HL-60 (cell line): ENCODE results near the gene ZNF697.
"Not testable (repeated sequence)": the region's sequence is repeated elsewhere in the genome, so short reads cannot be mapped to it uniquely, and the experiment has no call there.

Source experiments
- DNase-seq, 2 experiments: peaks; one replicate each; pipeline ENCODE4 v3.0.0-alpha.2; 2010 to 2020; ENCODE audit warnings: low read depth in 1 of 2, low spot score in 1 of 2
- H3K27ac ChIP-seq: fragments of 250-450 bp; sonication (Bioruptor Pico); replicated peaks from 2 replicates; pipeline ENCODE4 v1.5.1; 2020; ENCODE audit warnings: mild to moderate bottlenecking, moderate library complexity
- H3K27me3 ChIP-seq: fragments of 250-450 bp; sonication (Bioruptor Pico); 2 replicates; pipeline ENCODE4 v1.5.1; 2021; ENCODE audit warnings: mild to moderate bottlenecking, moderate library complexity; ENCODE audit not compliant: insufficient read depth, poor library complexity, severe bottlenecking
- H3K4me3 ChIP-seq: replicated peaks from 2 replicates; pipeline ENCODE4 v1.5.1; 2011; ENCODE audit warnings: mild to moderate bottlenecking, control low read depth, low read length; ENCODE audit not compliant: insufficient read depth
- CTCF ChIP-seq: IDR thresholded peaks from one replicate; pipeline ENCODE4 v1.5.1; 2011; ENCODE audit warnings: low read length, control low read depth, inconsistent platforms; ENCODE audit not compliant: insufficient read depth
- GABPA ChIP-seq: IDR thresholded peaks from 2 replicates; pipeline ENCODE4 v1.6.1; 2012; ENCODE audit warnings: low read depth
- POLR2AphosphoS5 ChIP-seq: IDR thresholded peaks from 2 replicates; pipeline ENCODE4 v1.6.1; 2012; ENCODE audit warnings: low read depth
- REST ChIP-seq: IDR thresholded peaks from 2 replicates; pipeline ENCODE4 v1.6.1; 2012; ENCODE audit warnings: low read depth; ENCODE audit not compliant: insufficient replicate concordance
- SPI1 ChIP-seq: IDR thresholded peaks from 2 replicates; pipeline ENCODE4 v1.6.1; 2012; ENCODE audit warnings: low read depth, mild to moderate bottlenecking, borderline replicate concordance
- long read RNA-seq: library from polyadenylated mRNA; unstranded; transcript quantifications from one replicate; pipeline ENCODE4 v2.0.0, GENCODE V29; 2020

The ZNF697 gene
- long read RNA-seq: 0 reads

DNA sequence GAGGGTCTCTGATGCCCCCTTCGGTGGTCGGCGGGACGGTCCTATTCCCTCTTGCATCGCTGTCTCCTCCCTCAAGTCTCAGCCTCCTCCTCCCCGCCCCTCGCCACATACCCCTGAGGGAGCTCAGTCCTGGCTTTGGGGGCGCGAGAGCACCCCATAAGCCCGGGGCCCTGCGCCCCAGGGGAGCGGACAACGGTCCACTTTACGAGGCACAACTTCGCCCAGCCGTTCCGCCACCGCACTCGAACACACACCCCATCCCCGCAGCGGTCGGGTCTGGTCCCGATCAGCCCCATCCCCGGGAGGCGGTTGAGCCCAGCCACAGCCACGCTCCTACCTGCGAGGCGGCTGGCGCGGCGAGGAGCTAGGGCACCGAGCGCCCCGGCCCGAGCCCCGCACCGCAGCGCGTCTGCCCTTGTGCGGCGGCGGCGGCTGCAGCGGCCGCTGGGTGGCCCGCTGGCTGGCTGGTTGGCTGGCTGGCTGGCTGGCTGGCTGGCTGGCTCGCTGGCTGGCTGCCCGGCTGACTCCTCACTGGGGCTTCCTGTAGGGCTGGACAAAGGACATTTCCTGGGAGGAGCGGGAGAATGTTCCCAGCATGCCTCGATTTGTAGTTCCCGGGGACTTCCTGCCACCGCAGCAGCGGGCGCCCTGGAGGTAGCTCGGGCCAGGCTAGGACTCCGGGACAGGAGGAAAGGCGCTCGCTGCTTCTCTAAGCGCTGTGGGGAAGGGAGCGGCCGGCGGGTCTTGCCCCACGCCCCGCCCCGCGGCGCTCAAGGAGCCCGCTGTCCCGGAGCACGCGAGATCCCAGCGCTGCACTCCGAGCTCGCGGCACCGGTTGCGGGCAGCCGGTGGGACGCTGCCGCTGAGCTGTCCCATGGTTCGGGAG, at the start of gene ZNF697:
ZNF697 (minus strand) TSS at position 533 of the 886 bp plus-strand sequence. CDS start 22,166 bp downstream, outside the sequence.
- Histone ChIP-seq H3K27ac (peak within 1 kb of the TSS; percentile 28; the same call in 1 of the 2 replicates), H3K4me3 (peak within 1 kb of the TSS; percentile 61), H3K27me3 (peaks cover 16% of the 10 kb centered on the region)
- TF ChIP-seq SPI1: no peak
- TF ChIP-seq GABPA: peak; percentile 61
- peak; percentile 87 to 93 for DNase-seq

DNA sequence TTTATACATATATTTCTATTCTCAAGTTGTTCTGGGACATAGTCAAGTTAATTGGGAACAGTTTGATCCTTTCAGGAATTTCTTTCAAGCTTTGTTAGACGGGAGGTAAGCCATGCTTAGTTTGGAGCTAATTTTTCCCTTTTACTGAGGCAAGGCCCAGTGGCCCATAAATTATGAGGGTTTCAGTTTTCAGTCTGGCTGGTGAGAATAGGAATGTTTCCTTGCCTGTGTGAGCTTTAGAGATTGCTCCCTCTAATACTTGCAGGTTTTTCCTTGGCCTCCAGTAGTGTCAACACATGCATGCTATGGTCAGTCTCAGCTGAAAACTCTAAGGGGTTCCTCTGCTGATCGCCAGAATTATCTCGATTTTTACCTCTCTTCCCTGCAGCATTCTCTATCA, 49.5 kb upstream of the ZNF697 start:
- TF ChIP-seq POLR2AphosphoS5 (no peak), GABPA (no peak), CTCF (no peak), SPI1 (no peak), REST (no peak)
- Histone ChIP-seq H3K27me3 (no peaks in the 10 kb centered on the region), H3K4me3 (no peak overlapping the region), H3K27ac (no peak overlapping the region)
- no peak for DNase-seq

DNA sequence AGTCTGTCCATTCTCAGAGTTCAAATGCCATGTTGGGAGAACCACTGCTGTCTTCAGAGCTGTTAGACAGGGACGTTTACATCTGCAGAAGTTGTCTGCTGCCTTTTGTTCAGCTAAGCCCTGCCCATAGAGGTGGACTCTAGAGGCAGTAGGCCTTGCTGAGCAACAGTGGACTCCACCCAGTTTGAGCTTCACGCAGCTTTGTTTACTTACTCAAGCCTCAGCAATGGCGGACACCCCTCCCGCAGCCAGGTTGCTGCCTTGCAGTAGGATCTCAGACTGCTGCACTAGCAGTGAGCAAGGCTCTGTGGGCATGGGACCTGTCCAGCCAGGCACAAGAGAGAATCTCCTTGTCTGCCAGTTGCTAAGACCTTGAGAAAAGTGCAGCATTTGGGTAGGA, 48.8 kb upstream of the ZNF697 start:
- not testable (repeated sequence) for H3K27me3 ChIP-seq, DNase-seq, H3K27ac ChIP-seq, H3K4me3 ChIP-seq

DNA sequence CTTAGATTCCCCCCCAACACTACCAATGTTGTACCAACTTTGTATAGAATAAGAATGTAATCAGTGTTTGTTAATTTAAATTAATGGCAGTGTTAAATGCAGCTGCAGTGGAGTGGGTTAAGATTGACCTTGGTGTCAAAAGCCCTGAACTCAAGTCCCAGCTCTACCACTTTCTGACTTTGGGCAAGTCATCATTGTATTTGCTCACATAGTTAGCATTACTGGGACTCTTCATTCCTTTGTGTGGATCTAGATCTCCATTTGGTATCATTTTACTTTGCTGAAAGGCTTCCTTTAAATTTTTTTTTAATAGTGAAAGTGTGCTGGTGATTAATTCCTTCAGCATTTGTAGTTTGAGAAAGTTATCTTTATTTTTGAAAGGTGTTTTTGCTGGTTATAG, 41.4 kb upstream of the ZNF697 start:
- no peak overlapping the region for H3K27ac ChIP-seq
- H3K27me3 ChIP-seq: no peaks in the 10 kb centered on the region
- TF ChIP-seq SPI1: no peak
- TF ChIP-seq GABPA: no peak
- no peak overlapping the region for H3K4me3 ChIP-seq
- no peak for DNase-seq

GRCh38 chr1:119688810-119689209, 40.7 kb upstream of the ZNF697 start:
- Histone ChIP-seq H3K27me3 (no peaks in the 10 kb centered on the region), H3K27ac (no peak overlapping the region), H3K4me3 (no peak overlapping the region)
- no peak for DNase-seq
- TF ChIP-seq REST: no peak
